HepG2 (cell line): ENCODE measurements around the gene DTWD2.

Experiments used
- BRCA1 ChIP-seq: sonication (generic); formaldehyde crosslinking; IDR thresholded peaks from 2 replicates; pipeline ENCODE4 v1.4.0; 2020; ENCODE audit warnings: missing genetic modification reagents
- CEBPB ChIP-seq: IDR thresholded peaks from 2 replicates; pipeline ENCODE4 v1.6.1; 2011; ENCODE audit warnings: low read depth, low read length, improper control_type of control experiment, borderline replicate concordance
- CTCF ChIP-seq: sonication (generic); formaldehyde crosslinking; IDR thresholded peaks from 2 replicates; pipeline ENCODE4 v1.5.0; 2020; ENCODE audit warnings: mild to moderate bottlenecking, missing genetic modification reagents, moderate library complexity
- EHMT2 ChIP-seq: fragments of 200-600 bp; sonication (generic); IDR thresholded peaks from 2 replicates; pipeline ENCODE4 v1.7.0; 2017; ENCODE audit warnings: antibody characterized with exemption, low read depth, low read length, borderline replicate concordance
- FOXJ3 ChIP-seq: sonication (generic); formaldehyde crosslinking; IDR thresholded peaks from 2 replicates; pipeline ENCODE4 v1.4.0; 2020; ENCODE audit warnings: missing genetic modification reagents, mild to moderate bottlenecking, borderline replicate concordance
- KDM5A ChIP-seq: fragments of 200-600 bp; sonication (generic); IDR thresholded peaks from 2 replicates; pipeline ENCODE4 v1.7.0; 2018; ENCODE audit warnings: antibody characterized with exemption, mild to moderate bottlenecking, low read length, borderline replicate concordance
- MTA1 ChIP-seq: sonication (generic); formaldehyde crosslinking; IDR thresholded peaks from 2 replicates; pipeline ENCODE4 v1.4.0; 2020; ENCODE audit warnings: missing genetic modification reagents, mild to moderate bottlenecking, borderline replicate concordance
- NFYB ChIP-seq: sonication (generic); formaldehyde crosslinking; IDR thresholded peaks from 2 replicates; pipeline ENCODE4 v1.4.0; 2020; ENCODE audit warnings: missing genetic modification reagents
- PHF8 ChIP-seq: sonication (generic); formaldehyde crosslinking; IDR thresholded peaks from 2 replicates; pipeline ENCODE4 v1.5.0; 2020; ENCODE audit warnings: missing genetic modification reagents
- SIN3A ChIP-seq: IDR thresholded peaks from 2 replicates; pipeline ENCODE4 v1.6.1; 2011; ENCODE audit warnings: low read depth, mild to moderate bottlenecking, control low read depth, low read length, borderline replicate concordance
- SMARCC2 ChIP-seq: fragments of 450-650 bp; IDR thresholded peaks from 2 replicates; pipeline ENCODE4 v1.6.1; 2017; ENCODE audit warnings: antibody characterized with exemption, mild to moderate bottlenecking
- TFDP2 ChIP-seq: sonication (generic); formaldehyde crosslinking; IDR thresholded peaks from 2 replicates; pipeline ENCODE4 v1.4.0; 2020; ENCODE audit warnings: missing genetic modification reagents
- TIGD3 ChIP-seq: sonication (generic); formaldehyde crosslinking; IDR thresholded peaks from 2 replicates; pipeline ENCODE4 v1.5.1; 2020; ENCODE audit warnings: mild to moderate bottlenecking, missing genetic modification reagents, borderline replicate concordance
- ZBTB37 ChIP-seq: sonication (generic); formaldehyde crosslinking; IDR thresholded peaks from 2 replicates; pipeline ENCODE4 v1.4.0; 2020; ENCODE audit warnings: mild to moderate bottlenecking, missing genetic modification reagents

GRCh38 chr5:119028575-119028974 is 40.2 kb upstream of the DTWD2 start:
- no peak for TF ChIP-seq TFDP2
- no peak for TF ChIP-seq BRCA1 (CRISPR knock-in tag)
- TF ChIP-seq TIGD3 (CRISPR knock-in tag) = no peak
- TF ChIP-seq SMARCC2 = no peak
- no peak for TF ChIP-seq SIN3A
- TF ChIP-seq NFYB (CRISPR knock-in tag) = no peak
- no peak for TF ChIP-seq PHF8 (CRISPR knock-in tag)
- no peak for TF ChIP-seq EHMT2
- TF ChIP-seq MTA1 = no peak
- no peak for TF ChIP-seq FOXJ3 (CRISPR knock-in tag)
- TF ChIP-seq CTCF (CRISPR knock-in tag) = no peak
- TF ChIP-seq CEBPB = no peak
- no peak for TF ChIP-seq ZBTB37
- TF ChIP-seq KDM5A = no peak
